Measurements from ENCODE around the gene SFMBT1.

The SFMBT1 gene

GRCh38 chr3:53074366-53074696 is 28.5 kb upstream of the SFMBT1 start:
- Histone ChIP-seq H3K27ac (ENCODE audit: insufficient read depth, low read length, poor library complexity, severe bottlenecking) (no peak overlapping the region), H3K36me3 (ENCODE audit: control insufficient read depth, insufficient read depth, low read length) (no peaks in the 10 kb centered on the region), H3K4me3 (ENCODE audit: insufficient read depth, low read depth, low read length, poor library complexity, severe bottlenecking) (no peak overlapping the region), H3K27me3 (replicated peaks; ENCODE audit: control insufficient read depth, insufficient read depth, low read length, poor library complexity, severe bottlenecking) (no peaks in the 10 kb centered on the region), H3K4me1 (ENCODE audit: control insufficient read depth, insufficient read depth, low read length, poor library complexity, severe bottlenecking) (peaks cover 18% of the 10 kb centered on the region), H3K9me3 (ENCODE audit: control insufficient read depth, low read length) (no peaks in the 10 kb centered on the region)
- DNase-seq = no peak

- H3K27me3 ChIP-seq (replicated peaks; ENCODE audit: control insufficient read depth, insufficient read depth, low read length, poor library complexity, severe bottlenecking) = no peaks in the 10 kb centered on the region
- no peaks in the 10 kb centered on the region for H3K9me3 ChIP-seq (ENCODE audit: control insufficient read depth, low read length)
- DNase-seq = no peak
- H3K36me3 ChIP-seq (ENCODE audit: control insufficient read depth, insufficient read depth, low read length) = no peaks in the 10 kb centered on the region
- peaks cover 18% of the 10 kb centered on the region for H3K4me1 ChIP-seq (ENCODE audit: control insufficient read depth, insufficient read depth, low read length, poor library complexity, severe bottlenecking)
- peak overlapping the region; percentile 78 for H3K27ac ChIP-seq (ENCODE audit: insufficient read depth, low read length, poor library complexity, severe bottlenecking)
- H3K4me3 ChIP-seq (ENCODE audit: insufficient read depth, low read depth, low read length, poor library complexity, severe bottlenecking) = peak overlapping the region; percentile 75
These were observed 27.9 kb upstream of the SFMBT1 start for GRCh38 chr3:53073553-53074365.

- Histone ChIP-seq H3K27me3 (replicated peaks; ENCODE audit: control insufficient read depth, insufficient read depth, low read length, poor library complexity, severe bottlenecking) (no peaks in the 10 kb centered on the region), H3K4me1 (ENCODE audit: control insufficient read depth, insufficient read depth, low read length, poor library complexity, severe bottlenecking) (peaks cover 18% of the 10 kb centered on the region), H3K27ac (ENCODE audit: insufficient read depth, low read length, poor library complexity, severe bottlenecking) (peak overlapping the region; percentile 78), H3K36me3 (ENCODE audit: control insufficient read depth, insufficient read depth, low read length) (no peaks in the 10 kb centered on the region), H3K4me3 (ENCODE audit: insufficient read depth, low read depth, low read length, poor library complexity, severe bottlenecking) (peak overlapping the region; percentile 75), H3K9me3 (ENCODE audit: control insufficient read depth, low read length) (no peaks in the 10 kb centered on the region)
- DNase-seq = peak; percentile 69 to 78 (median 75)
These were observed 27.0 kb upstream of the SFMBT1 start for GRCh38 chr3:53072653-53073552.

- Histone ChIP-seq H3K4me3 (ENCODE audit: insufficient read depth, low read depth, low read length, poor library complexity, severe bottlenecking) (peak overlapping the region; percentile 75), H3K27ac (ENCODE audit: insufficient read depth, low read length, poor library complexity, severe bottlenecking) (peak overlapping the region; percentile 78)
- no peak for DNase-seq
These were observed 26.1 kb upstream of the SFMBT1 start for GRCh38 chr3:53071882-53072431.

GRCh38 chr3:53069422-53070068 is 23.7 kb upstream of the SFMBT1 start:
- no peak for DNase-seq
- H3K36me3 ChIP-seq (ENCODE audit: control insufficient read depth, insufficient read depth, low read length) = no peaks in the 10 kb centered on the region
- H3K4me1 ChIP-seq (ENCODE audit: control insufficient read depth, insufficient read depth, low read length, poor library complexity, severe bottlenecking) = peaks cover 18% of the 10 kb centered on the region
- no peaks in the 10 kb centered on the region for H3K27me3 ChIP-seq (replicated peaks; ENCODE audit: control insufficient read depth, insufficient read depth, low read length, poor library complexity, severe bottlenecking)
- no peak overlapping the region for H3K4me3 ChIP-seq (ENCODE audit: insufficient read depth, low read depth, low read length, poor library complexity, severe bottlenecking)
- H3K27ac ChIP-seq (ENCODE audit: insufficient read depth, low read length, poor library complexity, severe bottlenecking) = no peak overlapping the region
- no peaks in the 10 kb centered on the region for H3K9me3 ChIP-seq (ENCODE audit: control insufficient read depth, low read length)

More at GRCh38 chr3:53071882-53072431, 26.1 kb upstream of the SFMBT1 start:
- Histone ChIP-seq H3K36me3 (ENCODE audit: control insufficient read depth, insufficient read depth, low read length) (no peaks in the 10 kb centered on the region), H3K4me1 (ENCODE audit: control insufficient read depth, insufficient read depth, low read length, poor library complexity, severe bottlenecking) (peaks cover 18% of the 10 kb centered on the region), H3K27me3 (replicated peaks; ENCODE audit: control insufficient read depth, insufficient read depth, low read length, poor library complexity, severe bottlenecking) (no peaks in the 10 kb centered on the region), H3K9me3 (ENCODE audit: control insufficient read depth, low read length) (no peaks in the 10 kb centered on the region)

- Histone ChIP-seq H3K4me1 (ENCODE audit: control insufficient read depth, insufficient read depth, low read length, poor library complexity, severe bottlenecking) (peaks cover 13% of the 10 kb centered on the region), H3K36me3 (ENCODE audit: control insufficient read depth, insufficient read depth, low read length) (no peaks in the 10 kb centered on the region), H3K27me3 (replicated peaks; ENCODE audit: control insufficient read depth, insufficient read depth, low read length, poor library complexity, severe bottlenecking) (no peaks in the 10 kb centered on the region), H3K4me3 (ENCODE audit: insufficient read depth, low read depth, low read length, poor library complexity, severe bottlenecking) (no peak overlapping the region), H3K9me3 (ENCODE audit: control insufficient read depth, low read length) (no peaks in the 10 kb centered on the region), H3K27ac (ENCODE audit: insufficient read depth, low read length, poor library complexity, severe bottlenecking) (no peak overlapping the region)
- DNase-seq = no peak
These were observed 22.3 kb upstream of the SFMBT1 start for GRCh38 chr3:53068176-53068575.

- H3K9me3 ChIP-seq (ENCODE audit: control insufficient read depth, low read length) = no peaks in the 10 kb centered on the region
- H3K27ac ChIP-seq (ENCODE audit: insufficient read depth, low read length, poor library complexity, severe bottlenecking) = no peak overlapping the region
- no peak for DNase-seq
- H3K27me3 ChIP-seq (replicated peaks; ENCODE audit: control insufficient read depth, insufficient read depth, low read length, poor library complexity, severe bottlenecking) = no peaks in the 10 kb centered on the region
- no peaks in the 10 kb centered on the region for H3K36me3 ChIP-seq (ENCODE audit: control insufficient read depth, insufficient read depth, low read length)
- H3K4me1 ChIP-seq (ENCODE audit: control insufficient read depth, insufficient read depth, low read length, poor library complexity, severe bottlenecking) = peaks cover 8% of the 10 kb centered on the region
- H3K4me3 ChIP-seq (ENCODE audit: insufficient read depth, low read depth, low read length, poor library complexity, severe bottlenecking) = no peak overlapping the region
These were observed 21.7 kb upstream of the SFMBT1 start for GRCh38 chr3:53067567-53067966.

- H3K27me3 ChIP-seq (replicated peaks; ENCODE audit: control insufficient read depth, insufficient read depth, low read length, poor library complexity, severe bottlenecking) = no peaks in the 10 kb centered on the region
- no peaks in the 10 kb centered on the region for H3K9me3 ChIP-seq (ENCODE audit: control insufficient read depth, low read length)
- DNase-seq = no peak
- no peaks in the 10 kb centered on the region for H3K36me3 ChIP-seq (ENCODE audit: control insufficient read depth, insufficient read depth, low read length)
- no peak overlapping the region for H3K4me3 ChIP-seq (ENCODE audit: insufficient read depth, low read depth, low read length, poor library complexity, severe bottlenecking)
- no peaks in the 10 kb centered on the region for H3K4me1 ChIP-seq (ENCODE audit: control insufficient read depth, insufficient read depth, low read length, poor library complexity, severe bottlenecking)
- H3K27ac ChIP-seq (ENCODE audit: insufficient read depth, low read length, poor library complexity, severe bottlenecking) = no peak overlapping the region
These were observed 20.1 kb upstream of the SFMBT1 start for GRCh38 chr3:53065841-53066480.

GRCh38 chr3:53062905-53063304 is 17.0 kb upstream of the SFMBT1 start:
- Histone ChIP-seq H3K9me3 (ENCODE audit: control insufficient read depth, low read length) (no peaks in the 10 kb centered on the region), H3K4me3 (ENCODE audit: insufficient read depth, low read depth, low read length, poor library complexity, severe bottlenecking) (no peak overlapping the region), H3K27me3 (replicated peaks; ENCODE audit: control insufficient read depth, insufficient read depth, low read length, poor library complexity, severe bottlenecking) (no peaks in the 10 kb centered on the region), H3K4me1 (ENCODE audit: control insufficient read depth, insufficient read depth, low read length, poor library complexity, severe bottlenecking) (no peaks in the 10 kb centered on the region), H3K36me3 (ENCODE audit: control insufficient read depth, insufficient read depth, low read length) (no peaks in the 10 kb centered on the region), H3K27ac (ENCODE audit: insufficient read depth, low read length, poor library complexity, severe bottlenecking) (no peak overlapping the region)
- DNase-seq = no peak
